Pancreas (tissue), 10 donors: ENCODE results near the gene MRPS15. TPM values are rescaled to one million over a fixed set of nuclear protein-coding genes. Genes with fewer than 3 reads are reported as not detected.

ENCODE experiments used
- ATAC-seq, 4 donors: fragments of 200-7000 bp; cut with Tn5 transposase; one replicate each; pipeline versions ENCODE4 v1.8.0 to v1.9.1; 2020; ENCODE audit warnings: mild to moderate bottlenecking in 4 of 4, moderate library complexity in 4 of 4
- DNase-seq, 6 donors: peaks; one replicate each; pipeline ENCODE4 v3.0.0-alpha.2; 2020
- FAIRE-seq: peaks from 2 replicates; lab custom pipeline; 2012; peaks lifted over from hg19 to GRCh38; lab: Jason Lieb, UNC
- H3K27ac ChIP-seq, 4 donors: fragments of 200-600 bp; sonication (generic); 1 replicate in 3 of 4; 2 replicates in 1 of 4; pipeline versions ENCODE4 v1.5.0 to v1.8.0; 2020
- H3K27me3 ChIP-seq, 4 donors: fragments of 200-600 bp; one replicate each; pipeline ENCODE4 v1.8.0; 2021
- H3K36me3 ChIP-seq, 3 donors: fragments of 200-600 bp; sonication (generic) in 1 of 3; one replicate each; pipeline versions ENCODE4 v1.5.0 to v1.8.0; 2020 to 2021
- H3K4me1 ChIP-seq, 3 donors: fragments of 200-600 bp; one replicate each; pipeline ENCODE4 v1.8.0; 2021
- H3K4me3 ChIP-seq, 4 donors: fragments of 200-600 bp; sonication (generic) in 2 of 4; one replicate each; pipeline versions ENCODE4 v1.5.0 to v1.8.0; 2020 to 2021
- H3K9me3 ChIP-seq, 4 donors: fragments of 200-600 bp; one replicate each; pipeline ENCODE4 v1.8.0; 2021
- CTCF ChIP-seq, 4 donors: fragments of 200-600 bp; sonication (generic) in 3 of 4; IDR thresholded peaks; one replicate each; pipeline versions ENCODE4 v1.5.0 to v1.8.0; 2021; ENCODE audit warnings: antibody characterized with exemption in 4 of 4
- WGBS, 2 donors: extraction: QIAGEN DNeasy Blood & Tissue Kit; methylation state at CpG; one replicate each; pipeline ENCODE4 v1.1.7; 2013; 5-methylcytosine and 5-hydroxymethylcytosine counted together
- intact Hi-C, 3 donors: fragments of 100-400 bp; cut with DNase I; formaldehyde crosslinking; loops; one replicate each; pipeline versions ENCODE4 v1.11.1 to v1.14.2; 2022
- polyA plus RNA-seq, 2 donors: library from polyadenylated mRNA; stranded (reverse); fragments of 200-250 nt; gene quantifications; one replicate each; pipeline ENCODE4 v1.2.3, GENCODE V29; 2013
- total RNA-seq, 6 donors: library from RNA; stranded (reverse); fragmentation: NEBNext Ultra II Directional in 4 of 6; extraction: Animal tissue kit (Norgen Biotek cat#: 25700) in 4 of 6; gene quantifications; one replicate each; pipeline versions ENCODE4 v1.2.1 to v1.2.4, GENCODE V29; 2021 to 2023
- donor health status: healthy with polysubstance abuse.
- donor health status: DM: no; HTN: no; CAD: no; lungs with moderate emphysema.
- donor health status: DM: no; HTN: no; CAD: no.
- donor health status: control.
- donor health status: control.
- donor health status: Bipolar disorder and iron deficiency.
- donor health status: DM: yes; HTN: yes; CAD: no.
- donor health status: DM: no; HTN: no; CAD: no.
- donor health status: DM: no; HTN: no; CAD: no.
- donor health status: DM: yes; HTN: yes; CAD: no.

Gene MRPS15
- total and polyA plus RNA-seq, 8 donors, result 20.4 to 79.3 (median 27.0) TPM

- Histone ChIP-seq H3K27me3 (no peaks in the 10 kb centered on the region), H3K36me3 (no peaks in the 10 kb centered on the region), H3K4me3 (no peak overlapping the region), H3K27ac (no peak overlapping the region), H3K4me1 (peaks cover 0 to 3% (median 0%) of the 10 kb centered on the region in 3 donors), H3K9me3 (no peaks in the 10 kb centered on the region)
- 89 to 95% methylated on average over 4 of the region's 4 CpGs for WGBS, 2 donors
- DNase-seq (no peak), FAIRE-seq (no peak), ATAC-seq (no peak)
- no peak for TF ChIP-seq CTCF (IDR thresholded peaks at IDR 0.05)
- intact Hi-C loops, result no loop called here
These were observed 15.6 kb downstream of the MRPS15 start for GRCh38 chr1:36448530-36449056.

GRCh38 chr1:36447450-36447849, 16.7 kb downstream of the MRPS15 start:
- no peaks in the 10 kb centered on the region for H3K9me3 ChIP-seq
- H3K27me3 ChIP-seq, result no peaks in the 10 kb centered on the region
- H3K27ac ChIP-seq, result no peak overlapping the region
- no peak for ATAC-seq
- H3K4me1 ChIP-seq, result peaks cover 0 to 3% (median 0%) of the 10 kb centered on the region in 3 donors
- DNase-seq, result no peak
- H3K4me3 ChIP-seq, result no peak overlapping the region
- no peak for TF ChIP-seq CTCF (IDR thresholded peaks at IDR 0.05)
- FAIRE-seq, result no peak
- no peaks in the 10 kb centered on the region for H3K36me3 ChIP-seq
- intact Hi-C loops, result no loop called here

DNA sequence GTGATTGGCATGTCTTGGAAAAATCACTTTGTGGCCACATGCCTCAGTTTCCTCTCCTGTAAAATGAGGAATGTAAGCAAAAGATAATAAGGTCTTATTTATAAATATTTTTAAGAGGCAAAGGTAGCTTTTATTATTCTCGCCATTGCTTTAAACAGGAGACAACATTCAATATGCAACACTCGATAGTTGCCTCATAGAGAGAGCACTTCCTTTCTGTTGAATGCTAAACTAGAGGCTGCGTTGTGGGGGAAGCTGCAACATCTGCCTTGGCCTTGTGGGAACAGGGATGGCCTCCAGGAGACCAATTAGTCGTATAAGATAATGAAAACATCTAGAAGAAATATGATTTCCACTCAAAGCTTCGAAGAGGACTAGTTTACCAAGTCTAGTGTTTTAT, 17.4 kb downstream of the MRPS15 start:
- no peak for TF ChIP-seq CTCF (IDR thresholded peaks at IDR 0.05)
- no peak overlapping the region for H3K4me3 ChIP-seq
- no peaks in the 10 kb centered on the region for H3K36me3 ChIP-seq
- no peak overlapping the region for H3K27ac ChIP-seq
- no peaks in the 10 kb centered on the region for H3K9me3 ChIP-seq
- H3K27me3 ChIP-seq, result no peaks in the 10 kb centered on the region
- intact Hi-C loops, result no loop called here
- FAIRE-seq, result no peak
- DNase-seq, result no peak
- WGBS, 2 donors, result 69 to 75% methylated on average over 5 of the region's 5 CpGs
- no peak for ATAC-seq
- peaks cover 0 to 3% (median 0%) of the 10 kb centered on the region in 3 donors for H3K4me1 ChIP-seq

GRCh38 chr1:36446271-36446670, 17.9 kb downstream of the MRPS15 start:
- H3K27ac ChIP-seq, result no peak overlapping the region
- no peak overlapping the region for H3K4me3 ChIP-seq
- no peak for ATAC-seq
- no peak for FAIRE-seq
- 72 to 76% methylated on average over 8 of the region's 8 CpGs for WGBS, 2 donors
- peaks cover 0 to 3% (median 0%) of the 10 kb centered on the region in 3 donors for H3K4me1 ChIP-seq
- no peak for DNase-seq
- no peaks in the 10 kb centered on the region for H3K36me3 ChIP-seq
- intact Hi-C loops, result no loop called here
- no peak for TF ChIP-seq CTCF (IDR thresholded peaks at IDR 0.05)
- no peaks in the 10 kb centered on the region for H3K9me3 ChIP-seq
- H3K27me3 ChIP-seq, result no peaks in the 10 kb centered on the region

GRCh38 chr1:36443297-36443696, 20.9 kb downstream of the MRPS15 start:
- Histone ChIP-seq H3K27ac (no peak overlapping the region), H3K36me3 (no peaks in the 10 kb centered on the region), H3K27me3 (no peaks in the 10 kb centered on the region), H3K4me3 (no peak overlapping the region), H3K4me1 (no peaks in the 10 kb centered on the region), H3K9me3 (no peaks in the 10 kb centered on the region)
- no peak for TF ChIP-seq CTCF (IDR thresholded peaks at IDR 0.05)
- ATAC-seq (no peak), FAIRE-seq (no peak), DNase-seq (no peak)
- intact Hi-C loops, result no loop called here
- 82 to 83% methylated on average over 2 of the region's 2 CpGs for WGBS, 2 donors
